ENCODE measurements around the gene LMF1. TPM values are rescaled to one million over a fixed set of nuclear protein-coding genes. Genes with fewer than 3 reads are reported as not detected.

Gene LMF1
- total and polyA plus RNA-seq, 2 of the 13 experiments (the other 11 are each of a cell fraction or from before 2014, with no cell fraction given): 6.8 to 8.5 TPM

- ChIA-PET CTCF (ENCODE audit: low intra/inter-chr PET ratio, low total read pairs) (no interaction called here), POLR2A (no interaction called here)
- Histone ChIP-seq H3K9me3 (ENCODE audit: low read length) (no peaks in the 10 kb centered on the region), H3K36me3 (replicated peaks in 1 of 2; ENCODE audit: control insufficient read depth in 1 of 2, insufficient read depth in 2 of 2, low read length in 2 of 2) (no peaks in the 10 kb centered on the region), H4K20me1 (ENCODE audit: insufficient read depth, low read length) (peaks cover under 1% of the 10 kb centered on the region; the same call in 1 of the 2 replicates), H3K4me3 (replicated peaks in 1 of 3; ENCODE audit: insufficient read depth in 1 of 3, low read depth in 2 of 3, low read length in 3 of 3) (no peak overlapping the region), H3K4me1 (ENCODE audit: insufficient read depth, low read length) (peaks cover 15% of the 10 kb centered on the region), H3K9ac (ENCODE audit: insufficient read depth, low read depth, low read length) (no peak overlapping the region), H3K79me2 (ENCODE audit: insufficient read depth, low read length) (no peaks in the 10 kb centered on the region), H3K27me3 (ENCODE audit: control insufficient read depth in 1 of 2, insufficient read depth in 2 of 2, low read length in 2 of 2) (no peaks in the 10 kb centered on the region), H3K4me2 (ENCODE audit: low read depth, low read length) (no peak overlapping the region), H3K27ac (ENCODE audit: extremely low read length, insufficient read depth, low read length) (no peak overlapping the region), H2AFZ (ENCODE audit: low read length) (no peak overlapping the region)
- in situ Hi-C loops (cut with HindIII; ENCODE audit: extremely low pct_ligation_motif_present, low pct_unique_long_range_greater_than_20kb) (no loop called here), intact Hi-C loops (cut with micrococcal nuclease; ENCODE audit: unreplicated experiment) (no loop called here)
- 88% methylated on average over 9 of the region's 21 CpGs for WGBS (ENCODE audit: low lambda C conversion rate)
- TF ChIP-seq AGO1 (IDR thresholded peaks at IDR 0.05; ENCODE audit: low read depth, low read length, poor library complexity, severe bottlenecking) (no peak), CREB1 (IDR thresholded peaks at IDR 0.05) (no peak), CREB1 (CRISPR knock-in tag; IDR thresholded peaks at IDR 0.05) (no peak), ZNF101 (CRISPR knock-in tag; IDR thresholded peaks at IDR 0.05; ENCODE audit: borderline replicate concordance, low read depth) (no peak), PCBP2 (optimal IDR thresholded peaks at IDR 0.05; ENCODE audit: low read depth, low read length, poor library complexity, severe bottlenecking) (no peak), SRY (CRISPR knock-in tag; IDR thresholded peaks at IDR 0.05) (no peak), ZNF800 (CRISPR knock-in tag; IDR thresholded peaks at IDR 0.05) (no peak), SMARCC2 (IDR thresholded peaks at IDR 0.05) (no peak), NFYB (CRISPR knock-in tag; IDR thresholded peaks at IDR 0.05) (no peak), ISX (CRISPR knock-in tag; conservative IDR thresholded peaks at IDR 0.05) (no peak), ZFY (CRISPR knock-in tag; IDR thresholded peaks at IDR 0.05) (no peak), ZNF510 (CRISPR knock-in tag; IDR thresholded peaks at IDR 0.05; ENCODE audit: low read depth) (no peak), ZNF552 (CRISPR knock-in tag; IDR thresholded peaks at IDR 0.05; ENCODE audit: borderline replicate concordance) (no peak), ZHX1 (CRISPR knock-in tag; IDR thresholded peaks at IDR 0.05; ENCODE audit: low read depth) (no peak), HMG20A (CRISPR knock-in tag; IDR thresholded peaks at IDR 0.05; ENCODE audit: borderline replicate concordance) (no peak), CREM (IDR thresholded peaks at IDR 0.05) (no peak), CREM (CRISPR knock-in tag; IDR thresholded peaks at IDR 0.05) (no peak), TCF12 (IDR thresholded peaks at IDR 0.05) (no peak), TCF12 (CRISPR knock-in tag; IDR thresholded peaks at IDR 0.05) (no peak)
- DNase-seq (ENCODE audit: low spot score) (no peak), FAIRE-seq (no peak), ATAC-seq (no peak)
- BruUV-seq (replicated peaks): no TSS peak
Observed at GRCh38 chr16:917591-918061, 53.2 kb downstream of the LMF1 start.

Data from HepG2 (cell line).